NB4 (cell line): ENCODE results near the gene FBXO24.

ENCODE experiments used
- CTCF ChIP-seq: IDR thresholded peaks from one replicate; pipeline ENCODE4 v1.5.1; 2012; ENCODE audit warnings: low read depth, low read length
- POLR2A ChIP-seq: IDR thresholded peaks from 2 replicates; pipeline ENCODE4 v1.6.1; 2011; ENCODE audit warnings: mild to moderate bottlenecking; ENCODE audit not compliant: insufficient read length; ENCODE audit errors: extremely low read depth

GRCh38 chr7:100600730-100601038 is 14.6 kb downstream of the FBXO24 start:
- TF ChIP-seq CTCF: no peak
- no peak for TF ChIP-seq POLR2A
